ENCODE data around the gene FSIP1.

FSIP1 gene

GRCh38 chr15:39613271-39613670 lies 169.4 kb downstream of the FSIP1 start:
- no peak overlapping the region for H3K4me3 ChIP-seq (ENCODE audit: low read depth, low read length)
- TF ChIP-seq CTCF (IDR thresholded peaks at IDR 0.05; ENCODE audit: borderline replicate concordance, insufficient read depth, low read depth, low read length): no peak

- no peak overlapping the region for H3K4me3 ChIP-seq (ENCODE audit: low read depth, low read length)
- no peak for TF ChIP-seq CTCF (IDR thresholded peaks at IDR 0.05; ENCODE audit: borderline replicate concordance, insufficient read depth, low read depth, low read length)
Observed at GRCh38 chr15:39610665-39611064, 172.0 kb downstream of the FSIP1 start.

GRCh38 chr15:39609166-39609916 lies 173.3 kb downstream of the FSIP1 start:
- no peak for TF ChIP-seq CTCF (IDR thresholded peaks at IDR 0.05; ENCODE audit: borderline replicate concordance, insufficient read depth, low read depth, low read length)
- H3K4me3 ChIP-seq (ENCODE audit: low read depth, low read length): no peak overlapping the region

GRCh38 chr15:39608185-39609139 lies 174.2 kb downstream of the FSIP1 start:
- no peak for TF ChIP-seq CTCF (IDR thresholded peaks at IDR 0.05; ENCODE audit: borderline replicate concordance, insufficient read depth, low read depth, low read length)
- no peak overlapping the region for H3K4me3 ChIP-seq (ENCODE audit: low read depth, low read length)

GRCh38 chr15:39605146-39605545 lies 177.5 kb downstream of the FSIP1 start:
- TF ChIP-seq CTCF (IDR thresholded peaks at IDR 0.05; ENCODE audit: borderline replicate concordance, insufficient read depth, low read depth, low read length): no peak
- no peak overlapping the region for H3K4me3 ChIP-seq (ENCODE audit: low read depth, low read length)

- TF ChIP-seq CTCF (IDR thresholded peaks at IDR 0.05; ENCODE audit: borderline replicate concordance, insufficient read depth, low read depth, low read length): no peak
- no peak overlapping the region for H3K4me3 ChIP-seq (ENCODE audit: low read depth, low read length)
Observed at GRCh38 chr15:39602143-39602542, 180.5 kb downstream of the FSIP1 start.

Data from GM12875 (cell line).